Endothelial cell of umbilical vein (primary cell): ENCODE results near the gene SREBF1.

Source experiments
- EZH2 ChIP-seq: IDR thresholded peaks from 2 replicates; pipeline ENCODE4 v1.6.1; 2012; ENCODE audit warnings: borderline replicate concordance, low read depth, mild to moderate bottlenecking, moderate library complexity, low read length, inconsistent platforms; ENCODE audit not compliant: severe bottlenecking
- GATA2 ChIP-seq: IDR thresholded peaks from 2 replicates; pipeline ENCODE4 v1.7.0; 2011; ENCODE audit warnings: low read depth, mild to moderate bottlenecking, moderate library complexity, mixed read lengths, low read length; ENCODE audit not compliant: insufficient read length, insufficient read depth
- JUN ChIP-seq: IDR thresholded peaks from 2 replicates; pipeline ENCODE4 v1.6.1; 2011; ENCODE audit warnings: borderline replicate concordance, low read depth; ENCODE audit not compliant: insufficient read length, insufficient read depth
- MAX ChIP-seq: IDR thresholded peaks from 2 replicates; pipeline ENCODE4 v1.6.1; 2011; ENCODE audit not compliant: insufficient read depth, insufficient read length
- MYC ChIP-seq: IDR thresholded peaks from one replicate; pipeline ENCODE4 v1.6.1; 2011; ENCODE audit warnings: mild to moderate bottlenecking, low read depth, low read length
- POLR2A ChIP-seq: IDR thresholded peaks from 2 replicates; pipeline ENCODE4 v1.6.1; 2012; ENCODE audit warnings: low read depth, mild to moderate bottlenecking, control low read depth, low read length
- POLR2AphosphoS5 ChIP-seq: IDR thresholded peaks from 2 replicates; pipeline ENCODE4 v1.6.1; 2012; ENCODE audit warnings: low read depth, mild to moderate bottlenecking, control low read depth, low read length, moderate library complexity; ENCODE audit not compliant: insufficient read depth
- TF ChIP-seq, protein P1 (sequence below), 2 donors: IDR thresholded peaks; 1 replicate in 1 of 2; 2 replicates in 1 of 2; pipeline ENCODE4 v1.5.1; 2011; ENCODE audit warnings: low read length in 2 of 2, mild to moderate bottlenecking in 2 of 2, moderate library complexity in 2 of 2, control low read depth in 1 of 2, inconsistent platforms in 1 of 2, low read depth in 1 of 2; ENCODE audit not compliant: insufficient read depth in 1 of 2; ENCODE audit errors: extremely low read depth in 1 of 2

- TF ChIP-seq EZH2 (no peak), POLR2A (no peak), MAX (no peak), MYC (no peak), POLR2AphosphoS5 (no peak), GATA2 (no peak), JUN (no peak)
- TF ChIP-seq, protein P1, sequence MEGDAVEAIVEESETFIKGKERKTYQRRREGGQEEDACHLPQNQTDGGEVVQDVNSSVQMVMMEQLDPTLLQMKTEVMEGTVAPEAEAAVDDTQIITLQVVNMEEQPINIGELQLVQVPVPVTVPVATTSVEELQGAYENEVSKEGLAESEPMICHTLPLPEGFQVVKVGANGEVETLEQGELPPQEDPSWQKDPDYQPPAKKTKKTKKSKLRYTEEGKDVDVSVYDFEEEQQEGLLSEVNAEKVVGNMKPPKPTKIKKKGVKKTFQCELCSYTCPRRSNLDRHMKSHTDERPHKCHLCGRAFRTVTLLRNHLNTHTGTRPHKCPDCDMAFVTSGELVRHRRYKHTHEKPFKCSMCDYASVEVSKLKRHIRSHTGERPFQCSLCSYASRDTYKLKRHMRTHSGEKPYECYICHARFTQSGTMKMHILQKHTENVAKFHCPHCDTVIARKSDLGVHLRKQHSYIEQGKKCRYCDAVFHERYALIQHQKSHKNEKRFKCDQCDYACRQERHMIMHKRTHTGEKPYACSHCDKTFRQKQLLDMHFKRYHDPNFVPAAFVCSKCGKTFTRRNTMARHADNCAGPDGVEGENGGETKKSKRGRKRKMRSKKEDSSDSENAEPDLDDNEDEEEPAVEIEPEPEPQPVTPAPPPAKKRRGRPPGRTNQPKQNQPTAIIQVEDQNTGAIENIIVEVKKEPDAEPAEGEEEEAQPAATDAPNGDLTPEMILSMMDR (IDR thresholded peaks at IDR 0.05; ENCODE audit: extremely low read depth in 1 of 2, insufficient read depth in 1 of 2, low read depth in 1 of 2, low read length in 2 of 2): no peak
These were observed 19.2 kb upstream of the SREBF1 start for GRCh38 chr17:17855976-17856375.
